Kidney epithelial cell (primary cell): ENCODE results near the gene CCDC200. TPM values are rescaled to one million over a fixed set of nuclear protein-coding genes. Genes with fewer than 3 reads are reported as not detected.
"Not testable (repeated sequence)": the region's sequence is repeated elsewhere in the genome, so short reads cannot be mapped to it uniquely, and the experiment has no call there.

Experiments
- DNase-seq: peaks from one replicate; pipeline ENCODE4 v3.0.0-alpha.2; 2010; ENCODE audit warnings: low read depth
- H3K27me3 ChIP-seq: 2 replicates; pipeline ENCODE4 v1.6.0; 2011; ENCODE audit warnings: low read length; ENCODE audit not compliant: control insufficient read depth, insufficient read depth
- H3K36me3 ChIP-seq: 2 replicates; pipeline ENCODE4 v1.5.1; 2011; ENCODE audit warnings: low read length; ENCODE audit not compliant: control insufficient read depth, insufficient read depth
- H3K4me3 ChIP-seq: 2 replicates; pipeline ENCODE4 v1.5.1; 2011; ENCODE audit warnings: low read depth, mild to moderate bottlenecking, control low read depth, low read length
- total RNA-seq: library from RNA; depleted of rRNA; stranded (reverse); fragments of >200 nt; gene quantifications from 2 replicates; pipeline ENCODE4 v1.2.3, GENCODE V29; 2015

CCDC200 gene
- not detected in 2 replicates for total RNA-seq

- not testable (repeated sequence) for H3K36me3 ChIP-seq, DNase-seq, H3K4me3 ChIP-seq, H3K27me3 ChIP-seq
Measured at GRCh38 chr17:43228020-43228782, at the start of gene CCDC200. TSS of gene CCDC200 (minus strand) at chr17:43228623. CDS start at chr17:43228554, 69 bp downstream.

- not testable (repeated sequence) for H3K27me3 ChIP-seq, H3K36me3 ChIP-seq, H3K4me3 ChIP-seq, DNase-seq
Measured at GRCh38 chr17:43272914-43273313, 44.5 kb upstream of the CCDC200 start.

GRCh38 chr17:43272483-43272882, 44.1 kb upstream of the CCDC200 start:
- H3K36me3 ChIP-seq, H3K27me3 ChIP-seq, H3K4me3 ChIP-seq, DNase-seq: not testable (repeated sequence)

GRCh38 chr17:43270552-43271504, 42.4 kb upstream of the CCDC200 start:
- not testable (repeated sequence) for DNase-seq, H3K27me3 ChIP-seq, H3K36me3 ChIP-seq, H3K4me3 ChIP-seq

- not testable (repeated sequence) for H3K27me3 ChIP-seq, DNase-seq, H3K4me3 ChIP-seq, H3K36me3 ChIP-seq
Measured at GRCh38 chr17:43246456-43246855, 18.0 kb upstream of the CCDC200 start.

- not testable (repeated sequence) for DNase-seq
Measured at GRCh38 chr17:43240596-43241352, 12.4 kb upstream of the CCDC200 start.

GRCh38 chr17:43239597-43239996, 11.2 kb upstream of the CCDC200 start:
- not testable (repeated sequence) for H3K4me3 ChIP-seq, H3K36me3 ChIP-seq, H3K27me3 ChIP-seq, DNase-seq

More at GRCh38 chr17:43240596-43241352, 12.4 kb upstream of the CCDC200 start:
- not testable (repeated sequence) for H3K27me3 ChIP-seq, H3K4me3 ChIP-seq, H3K36me3 ChIP-seq

GRCh38 chr17:43233877-43234276, 5.5 kb upstream of the CCDC200 start, which contains the start of gene RNU2-1:
TSS of gene RNU2-1 (minus strand) at chr17:43233977.
- H3K36me3 ChIP-seq, H3K27me3 ChIP-seq, DNase-seq, H3K4me3 ChIP-seq: not testable (repeated sequence)

- not testable (repeated sequence) for H3K36me3 ChIP-seq, H3K27me3 ChIP-seq, DNase-seq, H3K4me3 ChIP-seq
Measured at GRCh38 chr17:43233263-43233662, 4.8 kb upstream of the CCDC200 start.

GRCh38 chr17:43232021-43232699, 3.7 kb upstream of the CCDC200 start:
- not testable (repeated sequence) for DNase-seq, H3K27me3 ChIP-seq, H3K4me3 ChIP-seq, H3K36me3 ChIP-seq

GRCh38 chr17:43231205-43232020, 3.0 kb upstream of the CCDC200 start:
- H3K36me3 ChIP-seq, H3K27me3 ChIP-seq, H3K4me3 ChIP-seq, DNase-seq: not testable (repeated sequence)
